ENCODE measurements around the gene MUC5B.
A peak's percentile ranks its signal among the peaks of the same experiment; 100 is the strongest.

The MUC5B gene

GRCh38 chr11:1272531-1272930, 49.7 kb downstream of the MUC5B start:
- Histone ChIP-seq H3K9me3 (0 out of 2 replicates have a peak, but pooled peaks cover under 1% of the 10 kb centered on the region), H3K9ac (no peak overlapping the region), H4K20me1 (peaks cover 38% of the 10 kb centered on the region), H3K4me1 (peaks cover 55% of the 10 kb centered on the region), H3K27ac (no peak overlapping the region), H3K4me3 (no peak overlapping the region), H3K4me2 (no peak overlapping the region), H3K27me3 (no peaks in the 10 kb centered on the region), H3K36me3 (peaks cover 22% of the 10 kb centered on the region)
- TF ChIP-seq Cebpa-rat (IDR thresholded peaks at IDR 0.05), result no peak

- Histone ChIP-seq H3K9me3 (no peaks in the 10 kb centered on the region), H3K4me1 (peaks cover 72% of the 10 kb centered on the region), H3K27me3 (no peaks in the 10 kb centered on the region), H4K20me1 (peaks cover 57% of the 10 kb centered on the region), H3K4me2 (peak overlapping the region; percentile 77), H3K36me3 (peaks cover 30% of the 10 kb centered on the region), H3K4me3 (no peak overlapping the region), H3K9ac (no peak overlapping the region), H3K27ac (no peak overlapping the region)
- no peak for TF ChIP-seq Cebpa-rat (IDR thresholded peaks at IDR 0.05)
Observed at GRCh38 chr11:1274501-1274900, 51.6 kb downstream of the MUC5B start.

DNA sequence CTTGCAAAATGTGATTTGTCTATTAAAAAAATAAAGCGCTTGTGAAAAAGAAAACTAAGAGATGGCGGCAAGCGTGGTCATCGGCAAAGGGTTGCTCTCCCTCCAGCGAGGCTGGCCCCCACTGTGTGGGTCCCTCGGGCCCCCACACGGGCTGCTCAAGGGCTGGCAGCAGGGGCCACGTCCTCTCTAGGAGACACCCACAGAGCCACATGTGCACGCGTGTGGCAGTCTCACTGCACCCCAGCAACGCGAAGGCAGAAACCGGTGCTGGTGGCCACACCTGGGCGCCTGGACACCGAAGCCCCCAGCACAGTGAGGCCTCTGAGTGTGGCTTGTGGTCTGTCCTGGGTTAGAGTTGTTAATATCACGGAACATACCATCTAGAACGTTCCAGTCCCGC, 52.2 kb downstream of the MUC5B start:
- H3K4me2 ChIP-seq, result peak overlapping the region; percentile 77
- no peaks in the 10 kb centered on the region for H3K9me3 ChIP-seq
- peaks cover 36% of the 10 kb centered on the region for H3K36me3 ChIP-seq
- peak overlapping the region; percentile 47 for H3K9ac ChIP-seq
- no peak overlapping the region for H3K4me3 ChIP-seq
- H4K20me1 ChIP-seq, result peaks cover 62% of the 10 kb centered on the region
- no peaks in the 10 kb centered on the region for H3K27me3 ChIP-seq
- H3K4me1 ChIP-seq, result peaks cover 68% of the 10 kb centered on the region
- peak overlapping the region; percentile 55 for H3K27ac ChIP-seq
- no peak for TF ChIP-seq Cebpa-rat (IDR thresholded peaks at IDR 0.05)

GRCh38 chr11:1276041-1276790, 53.4 kb downstream of the MUC5B start:
- H3K9ac ChIP-seq, result peak overlapping the region; percentile 53; the same call in 1 of the 2 replicates
- peaks cover 48% of the 10 kb centered on the region for H3K36me3 ChIP-seq
- no peaks in the 10 kb centered on the region for H3K9me3 ChIP-seq
- no peaks in the 10 kb centered on the region for H3K27me3 ChIP-seq
- peak overlapping the region; percentile 55; the same call in 1 of the 2 replicates for H3K27ac ChIP-seq
- no peak for TF ChIP-seq Cebpa-rat (IDR thresholded peaks at IDR 0.05)
- no peak overlapping the region for H3K4me3 ChIP-seq
- peak overlapping the region; percentile 77 for H3K4me2 ChIP-seq
- H4K20me1 ChIP-seq, result peaks cover 71% of the 10 kb centered on the region
- peaks cover 56% of the 10 kb centered on the region for H3K4me1 ChIP-seq

DNA sequence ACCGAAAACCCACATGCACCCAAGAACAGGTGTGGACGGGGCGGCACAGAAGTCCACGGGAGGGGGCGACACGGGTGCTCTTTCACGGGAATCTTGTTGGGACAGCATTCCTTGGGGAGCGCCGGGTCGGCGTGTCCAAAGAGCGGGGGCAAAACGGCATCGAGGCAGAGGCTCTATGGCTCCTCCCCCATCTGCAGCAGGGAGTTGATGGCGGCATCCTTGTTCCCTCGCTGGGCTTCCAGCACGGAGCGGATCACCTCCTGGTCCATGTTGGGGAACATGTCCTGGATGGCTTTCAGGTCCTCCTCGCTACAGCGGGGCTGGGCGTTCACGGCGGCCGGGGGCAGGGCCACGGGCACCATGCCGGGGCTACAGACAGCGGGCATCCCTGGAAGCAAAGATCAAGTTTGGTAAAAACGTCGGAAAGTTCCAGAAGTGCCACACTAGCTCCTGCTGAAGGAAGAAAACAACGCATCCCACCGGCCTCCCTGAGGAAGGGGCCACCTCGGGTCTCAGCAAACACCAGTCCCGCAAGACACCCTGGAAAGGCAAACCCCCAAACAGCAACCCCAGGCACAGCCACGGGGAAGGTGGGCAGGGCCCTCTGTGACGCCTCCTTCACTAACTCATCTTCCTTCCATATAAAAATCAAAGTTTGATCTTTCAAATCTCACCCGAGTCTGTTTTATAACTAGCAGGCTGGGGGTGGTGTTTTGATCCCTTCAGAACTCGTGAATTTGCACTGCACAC, 54.2 kb downstream of the MUC5B start:
- TF ChIP-seq Cebpa-rat (IDR thresholded peaks at IDR 0.05), result no peak
- no peak overlapping the region for H3K4me2 ChIP-seq
- peaks cover 75% of the 10 kb centered on the region for H4K20me1 ChIP-seq
- H3K4me1 ChIP-seq, result peaks cover 53% of the 10 kb centered on the region
- no peaks in the 10 kb centered on the region for H3K9me3 ChIP-seq
- H3K27ac ChIP-seq, result no peak overlapping the region
- H3K36me3 ChIP-seq, result peaks cover 56% of the 10 kb centered on the region
- H3K9ac ChIP-seq, result no peak overlapping the region
- H3K4me3 ChIP-seq, result no peak overlapping the region
- no peaks in the 10 kb centered on the region for H3K27me3 ChIP-seq

DNA sequence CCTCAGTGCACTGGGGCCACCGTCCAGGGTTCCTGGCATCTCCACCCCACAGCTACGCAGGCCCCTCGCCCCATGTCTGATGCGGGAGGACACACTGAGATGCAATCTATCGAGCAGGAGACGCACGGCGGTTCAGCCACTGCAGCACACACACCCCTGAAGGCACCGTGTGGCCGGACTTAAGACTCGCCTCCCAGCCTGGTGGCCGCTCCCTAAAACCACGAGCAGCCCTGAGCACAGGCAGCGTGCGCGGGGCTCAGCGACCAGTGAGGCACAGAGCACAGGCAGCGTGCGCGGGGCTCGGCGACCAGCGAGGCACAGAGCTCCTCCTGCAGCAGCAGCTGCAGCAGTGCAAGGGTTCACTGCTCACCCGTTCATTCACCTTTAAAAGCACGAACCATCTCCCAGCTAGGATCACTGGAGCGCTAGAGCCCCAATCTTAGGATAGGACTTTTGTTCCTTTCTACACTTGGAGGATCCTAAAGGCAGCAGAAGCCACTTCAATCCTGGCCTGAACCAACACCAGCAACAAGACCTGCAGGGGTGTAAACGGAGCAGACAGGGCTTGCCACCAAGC, 55.2 kb downstream of the MUC5B start:
- no peak overlapping the region for H3K4me3 ChIP-seq
- H3K4me1 ChIP-seq, result peaks cover 53% of the 10 kb centered on the region
- no peaks in the 10 kb centered on the region for H3K27me3 ChIP-seq
- no peak overlapping the region for H3K9ac ChIP-seq
- H4K20me1 ChIP-seq, result peaks cover 78% of the 10 kb centered on the region
- H3K9me3 ChIP-seq, result no peaks in the 10 kb centered on the region
- peaks cover 60% of the 10 kb centered on the region for H3K36me3 ChIP-seq
- TF ChIP-seq Cebpa-rat (IDR thresholded peaks at IDR 0.05), result no peak
- no peak overlapping the region for H3K27ac ChIP-seq
- peak overlapping the region; percentile 36 for H3K4me2 ChIP-seq

DNA sequence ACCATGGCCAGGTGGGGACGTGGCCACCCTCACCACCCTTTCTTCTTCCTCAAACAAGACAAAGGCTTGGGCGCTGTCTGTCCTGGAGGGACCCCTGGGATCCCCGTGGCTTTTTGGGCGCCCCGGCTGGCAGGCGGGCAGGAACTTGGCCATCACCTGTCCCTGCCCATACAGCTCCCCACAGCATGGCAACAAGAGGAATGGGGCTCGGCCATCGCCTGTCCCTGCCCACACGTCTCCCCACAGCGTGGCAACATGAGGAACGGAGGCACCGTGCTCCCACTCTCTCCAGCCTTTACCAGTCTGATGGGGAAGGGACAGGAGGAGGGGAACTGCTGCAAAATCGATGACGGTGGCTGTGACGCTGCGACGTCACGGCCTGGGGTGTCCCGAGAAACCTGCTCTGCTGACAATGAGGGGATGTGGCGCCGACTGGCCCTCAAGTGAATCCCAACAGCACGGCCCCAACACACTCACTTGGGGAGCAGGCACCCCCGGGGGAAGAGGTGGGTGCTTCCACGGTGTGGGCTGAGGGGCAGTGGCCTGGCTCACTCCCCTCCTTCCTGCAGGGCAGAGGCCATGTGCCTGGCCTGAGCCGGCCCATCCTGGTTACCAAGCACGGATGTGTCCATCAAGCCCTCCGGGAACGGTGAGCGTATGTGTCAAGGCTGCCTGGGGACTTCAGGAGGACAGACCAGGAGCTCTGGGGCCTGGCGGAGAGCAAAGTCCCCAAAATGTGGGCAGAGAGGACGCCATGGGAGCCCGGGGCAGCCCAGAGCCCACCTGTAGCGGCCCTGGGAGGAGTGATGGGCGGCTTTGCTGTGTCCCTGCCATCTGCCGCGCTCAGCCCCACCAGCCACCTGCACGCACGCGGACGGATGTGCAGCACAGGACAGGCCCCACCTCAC, 56.2 kb downstream of the MUC5B start:
- Histone ChIP-seq H3K36me3 (peaks cover 63% of the 10 kb centered on the region), H3K4me2 (peak overlapping the region; percentile 36), H3K9ac (no peak overlapping the region), H3K27ac (no peak overlapping the region), H3K4me3 (no peak overlapping the region), H4K20me1 (peaks cover 84% of the 10 kb centered on the region), H3K9me3 (no peaks in the 10 kb centered on the region), H3K27me3 (no peaks in the 10 kb centered on the region), H3K4me1 (peaks cover 50% of the 10 kb centered on the region)
- TF ChIP-seq Cebpa-rat (IDR thresholded peaks at IDR 0.05), result no peak

- Histone ChIP-seq H3K4me1 (peaks cover 44% of the 10 kb centered on the region), H3K36me3 (peaks cover 67% of the 10 kb centered on the region)
- TF ChIP-seq Cebpa-rat (IDR thresholded peaks at IDR 0.05), result no peak
Observed at GRCh38 chr11:1279674-1280055, 56.8 kb downstream of the MUC5B start.

More at GRCh38 chr11:1279674-1280055, 56.8 kb downstream of the MUC5B start:
- H3K27me3 ChIP-seq, result no peaks in the 10 kb centered on the region
- no peak overlapping the region for H3K4me3 ChIP-seq
- H3K9me3 ChIP-seq, result no peaks in the 10 kb centered on the region
- H3K4me2 ChIP-seq, result no peak overlapping the region
- peaks cover 85% of the 10 kb centered on the region for H4K20me1 ChIP-seq
- H3K27ac ChIP-seq, result no peak overlapping the region
- no peak overlapping the region for H3K9ac ChIP-seq
